HFFc6 (cell line): ENCODE data around the gene NUP50. TPM values are rescaled to one million over a fixed set of nuclear protein-coding genes. Genes with fewer than 3 reads are reported as not detected.

Experiments
- DNase-seq: peaks from one replicate; pipeline ENCODE4 v3.0.0-alpha.2; 2018
- H3K27ac Mint-ChIP-seq: 2 replicates; pipeline ENCODE4 v1.8.0; 2020; ENCODE audit warnings: mild to moderate bottlenecking, mixed read lengths
- H3K27me3 Mint-ChIP-seq: 2 replicates; pipeline ENCODE4 v1.8.0; 2021; ENCODE audit warnings: mild to moderate bottlenecking, moderate library complexity, mixed read lengths; ENCODE audit not compliant: insufficient read depth
- H3K36me3 Mint-ChIP-seq: 2 replicates; pipeline ENCODE4 v1.8.0; 2021; ENCODE audit warnings: low read depth, mixed read lengths
- H3K4me1 Mint-ChIP-seq: 2 replicates; pipeline ENCODE4 v1.8.0; 2020; ENCODE audit warnings: low read depth, mixed read lengths
- H3K4me3 Mint-ChIP-seq: 2 replicates; pipeline ENCODE4 v1.8.0; 2020; ENCODE audit warnings: mild to moderate bottlenecking, moderate library complexity, mixed read lengths
- H3K9me3 Mint-ChIP-seq: 2 replicates; pipeline ENCODE4 v1.8.0; 2020; ENCODE audit warnings: mild to moderate bottlenecking, mixed read lengths
- CTCF ChIP-seq: fragments of 200-600 bp; sonication (generic); IDR thresholded peaks from 2 replicates; pipeline ENCODE4 v1.5.0; 2021; ENCODE audit warnings: antibody characterized with exemption, mild to moderate bottlenecking
- total RNA-seq, 6 experiments: library from RNA; stranded (reverse); fragmentation: NEBNext Ultra II Directional; extraction: Animal tissue kit (Norgen Biotek cat#: 25700); gene quantifications; 2 replicates in 1 of 6; 3 replicates in 5 of 6; pipeline ENCODE4 v1.2.3, GENCODE V29; 2021

The NUP50 gene
- total RNA-seq, 6 experiments from 2014 or later: 44.3 to 63.0 (median 56.6) TPM

GRCh38 chr22:45227645-45228400 is 64.1 kb downstream of the NUP50 start:
- no peak overlapping the region for H3K27ac Mint-ChIP-seq
- no peak for TF ChIP-seq CTCF
- no peak for DNase-seq
- H3K9me3 Mint-ChIP-seq: no peaks in the 10 kb centered on the region
- no peak overlapping the region for H3K4me3 Mint-ChIP-seq
- no peaks in the 10 kb centered on the region; the same call in 1 of the 2 replicates for H3K27me3 Mint-ChIP-seq
- H3K36me3 Mint-ChIP-seq: no peaks in the 10 kb centered on the region
- peaks cover 9% of the 10 kb centered on the region for H3K4me1 Mint-ChIP-seq

DNA sequence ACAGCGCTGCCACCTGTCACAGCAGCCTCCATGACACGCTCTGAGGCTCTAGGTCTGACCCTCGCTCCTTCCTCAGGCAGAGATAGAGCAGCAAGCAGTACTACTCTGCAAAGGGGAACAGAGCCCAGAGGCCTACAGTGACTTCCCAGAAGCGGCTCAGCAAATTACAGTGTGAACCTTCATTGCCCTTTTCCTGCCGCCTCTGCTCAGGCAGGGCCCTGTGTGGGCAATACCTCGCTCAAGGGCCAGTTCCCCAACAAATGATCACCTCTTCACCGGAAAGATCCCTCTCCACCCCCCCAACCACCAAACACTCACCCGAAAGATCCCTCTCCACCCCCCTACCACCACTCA is 64.7 kb downstream of the NUP50 start:
- TF ChIP-seq CTCF: no peak
- Mint-ChIP-seq H3K27ac (no peak overlapping the region), H3K9me3 (no peaks in the 10 kb centered on the region), H3K27me3 (no peaks in the 10 kb centered on the region; the same call in 1 of the 2 replicates), H3K4me3 (no peak overlapping the region), H3K36me3 (no peaks in the 10 kb centered on the region), H3K4me1 (peaks cover 9% of the 10 kb centered on the region)
- DNase-seq: no peak

- Mint-ChIP-seq H3K4me1 (peaks cover 9% of the 10 kb centered on the region), H3K9me3 (no peaks in the 10 kb centered on the region), H3K36me3 (no peaks in the 10 kb centered on the region), H3K27me3 (no peaks in the 10 kb centered on the region; the same call in 1 of the 2 replicates), H3K27ac (no peak overlapping the region), H3K4me3 (no peak overlapping the region)
- TF ChIP-seq CTCF: no peak
- no peak for DNase-seq
These were observed 65.5 kb downstream of the NUP50 start for GRCh38 chr22:45229181-45229580.

DNA sequence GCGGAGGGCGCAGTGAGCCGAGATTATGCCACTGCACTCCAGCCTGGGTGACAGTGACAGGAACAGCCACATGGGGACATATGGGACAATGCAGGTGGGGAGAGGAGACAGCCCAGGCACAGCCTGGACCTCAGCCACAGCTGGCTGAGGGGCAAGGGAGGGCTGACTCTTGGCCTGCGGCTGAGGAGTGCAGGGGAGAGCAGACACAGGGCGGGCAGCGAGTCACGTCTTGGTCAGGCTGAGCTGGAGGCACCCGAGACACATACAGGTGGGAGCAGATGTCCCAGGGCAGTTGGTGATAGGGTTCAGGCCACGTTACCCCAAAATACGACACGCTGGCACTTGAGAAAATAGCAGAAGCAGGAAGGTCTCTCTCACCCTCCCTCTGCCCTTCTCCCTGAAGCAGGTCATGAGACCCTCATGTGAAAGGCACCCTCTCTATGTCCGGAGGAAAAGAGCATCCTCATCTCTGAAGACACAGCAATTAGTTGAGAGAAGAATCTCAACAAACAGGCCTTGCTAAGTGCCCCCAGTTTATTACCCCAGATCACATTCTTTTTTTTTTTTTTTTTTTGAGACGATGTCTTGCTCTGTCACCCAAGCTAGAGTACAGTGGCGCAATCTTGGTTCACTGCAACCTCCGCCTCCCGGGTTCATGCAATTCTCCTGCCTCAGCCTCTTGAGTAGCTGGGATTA is 66.4 kb downstream of the NUP50 start:
- Mint-ChIP-seq H3K9me3 (no peaks in the 10 kb centered on the region), H3K36me3 (no peaks in the 10 kb centered on the region), H3K4me1 (peaks cover 9% of the 10 kb centered on the region), H3K27ac (no peak overlapping the region), H3K27me3 (no peaks in the 10 kb centered on the region; the same call in 1 of the 2 replicates), H3K4me3 (no peak overlapping the region)
- no peak for TF ChIP-seq CTCF
- no peak for DNase-seq

DNA sequence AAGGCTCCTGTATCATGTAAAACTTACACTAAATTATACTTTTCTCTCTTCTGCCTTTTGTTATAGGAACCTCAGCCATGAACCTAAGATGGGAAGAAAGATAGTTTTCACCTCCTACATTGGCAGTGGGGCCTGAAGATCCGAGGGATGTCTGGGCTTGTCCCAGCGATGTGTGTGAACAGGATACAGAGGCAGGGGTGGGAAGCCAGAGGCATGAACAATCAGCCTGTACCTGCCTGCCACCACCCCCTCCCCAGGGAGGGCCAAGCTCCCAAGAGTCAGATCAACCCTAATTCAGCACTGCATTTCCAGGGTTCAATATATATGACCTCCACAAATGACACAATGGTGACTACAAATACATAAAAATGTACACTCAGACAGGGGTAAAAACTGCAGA is 67.6 kb downstream of the NUP50 start:
- TF ChIP-seq CTCF: no peak
- H3K36me3 Mint-ChIP-seq: no peaks in the 10 kb centered on the region
- no peaks in the 10 kb centered on the region; the same call in 1 of the 2 replicates for H3K27me3 Mint-ChIP-seq
- H3K4me3 Mint-ChIP-seq: no peak overlapping the region
- no peak overlapping the region; the same call in 1 of the 2 replicates for H3K27ac Mint-ChIP-seq
- no peak for DNase-seq
- H3K9me3 Mint-ChIP-seq: no peaks in the 10 kb centered on the region
- peaks cover 6% of the 10 kb centered on the region for H3K4me1 Mint-ChIP-seq
